HFFc6 (cell line): ENCODE results near the gene TMEM127. TPM values are rescaled to one million over a fixed set of nuclear protein-coding genes. Genes with fewer than 3 reads are reported as not detected.

Experiments
- DNase-seq: peaks from one replicate; pipeline ENCODE4 v3.0.0-alpha.2; 2018
- H3K27ac Mint-ChIP-seq: 2 replicates; pipeline ENCODE4 v1.8.0; 2020; ENCODE audit warnings: mild to moderate bottlenecking, mixed read lengths
- H3K27me3 Mint-ChIP-seq: 2 replicates; pipeline ENCODE4 v1.8.0; 2021; ENCODE audit warnings: mild to moderate bottlenecking, moderate library complexity, mixed read lengths; ENCODE audit not compliant: insufficient read depth
- H3K36me3 Mint-ChIP-seq: 2 replicates; pipeline ENCODE4 v1.8.0; 2021; ENCODE audit warnings: low read depth, mixed read lengths
- H3K4me1 Mint-ChIP-seq: 2 replicates; pipeline ENCODE4 v1.8.0; 2020; ENCODE audit warnings: low read depth, mixed read lengths
- H3K4me3 Mint-ChIP-seq: 2 replicates; pipeline ENCODE4 v1.8.0; 2020; ENCODE audit warnings: mild to moderate bottlenecking, moderate library complexity, mixed read lengths
- H3K9me3 Mint-ChIP-seq: 2 replicates; pipeline ENCODE4 v1.8.0; 2020; ENCODE audit warnings: mild to moderate bottlenecking, mixed read lengths
- CTCF ChIP-seq: fragments of 200-600 bp; sonication (generic); IDR thresholded peaks from 2 replicates; pipeline ENCODE4 v1.5.0; 2021; ENCODE audit warnings: antibody characterized with exemption, mild to moderate bottlenecking
- total RNA-seq, 6 experiments: library from RNA; stranded (reverse); fragmentation: NEBNext Ultra II Directional; extraction: Animal tissue kit (Norgen Biotek cat#: 25700); gene quantifications; 2 replicates in 1 of 6; 3 replicates in 5 of 6; pipeline ENCODE4 v1.2.3, GENCODE V29; 2021

Gene TMEM127
- total RNA-seq, 6 experiments from 2014 or later = 57.6 to 84.6 (median 71.1) TPM

GRCh38 chr2:96267159-96267971 lies 1.6 kb upstream of the TMEM127 start:
- H3K27me3 Mint-ChIP-seq = peaks cover 2% of the 10 kb centered on the region; the same call in 1 of the 2 replicates
- peaks cover 37% of the 10 kb centered on the region for H3K4me1 Mint-ChIP-seq
- H3K4me3 Mint-ChIP-seq = peak overlapping the region; percentile 99
- peak overlapping the region; percentile 45 for H3K27ac Mint-ChIP-seq
- peak; percentile 71 for TF ChIP-seq CTCF
- H3K9me3 Mint-ChIP-seq = no peaks in the 10 kb centered on the region
- peak; percentile 32 for DNase-seq
- H3K36me3 Mint-ChIP-seq = peaks cover 30% of the 10 kb centered on the region

DNA sequence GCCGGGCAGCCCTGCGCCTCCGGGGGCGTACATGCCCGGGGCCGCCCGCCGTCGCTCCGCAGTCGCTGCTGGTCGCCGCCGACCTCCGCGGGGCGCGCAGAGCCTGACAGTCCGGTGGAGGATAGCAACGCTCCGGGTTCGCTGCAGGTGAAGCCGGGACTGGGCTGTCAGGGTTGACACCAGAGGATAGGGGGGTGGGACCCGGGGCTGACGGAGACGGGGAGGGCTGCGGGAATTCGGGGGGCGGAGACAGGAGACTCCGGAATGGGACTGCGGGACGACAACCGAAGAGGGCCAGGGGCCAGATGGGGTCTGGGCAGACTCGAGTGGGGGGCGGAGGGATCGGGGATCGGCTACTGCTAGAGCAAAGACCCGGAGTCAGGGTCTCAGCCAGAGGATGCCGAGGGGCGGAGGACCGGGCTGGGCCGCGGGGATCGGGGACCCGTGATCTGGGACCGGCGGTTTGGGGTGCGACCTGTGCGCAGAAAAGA lies 403 bp downstream of the TMEM127 start:
- H3K4me1 Mint-ChIP-seq = peaks cover 55% of the 10 kb centered on the region
- H3K27ac Mint-ChIP-seq = peak overlapping the region; percentile 55
- peak overlapping the region; percentile 99 for H3K4me3 Mint-ChIP-seq
- H3K9me3 Mint-ChIP-seq = no peaks in the 10 kb centered on the region
- no peak for TF ChIP-seq CTCF
- H3K27me3 Mint-ChIP-seq = peaks cover 5% of the 10 kb centered on the region
- H3K36me3 Mint-ChIP-seq = peaks cover 24% of the 10 kb centered on the region
- no peak for DNase-seq

GRCh38 chr2:96264656-96265348 lies 995 bp downstream of the TMEM127 start:
- TF ChIP-seq CTCF = peak; percentile 79
- H3K27ac Mint-ChIP-seq = peak overlapping the region; percentile 55
- peaks cover 5% of the 10 kb centered on the region for H3K27me3 Mint-ChIP-seq
- DNase-seq = peak; percentile 42
- peaks cover 61% of the 10 kb centered on the region for H3K4me1 Mint-ChIP-seq
- H3K9me3 Mint-ChIP-seq = no peaks in the 10 kb centered on the region
- peaks cover 24% of the 10 kb centered on the region for H3K36me3 Mint-ChIP-seq
- H3K4me3 Mint-ChIP-seq = peak overlapping the region; percentile 99

- peaks cover 68% of the 10 kb centered on the region for H3K4me1 Mint-ChIP-seq
- H3K27ac Mint-ChIP-seq = no peak overlapping the region
- DNase-seq = no peak
These were observed 1.7 kb downstream of the TMEM127 start for GRCh38 chr2:96264086-96264485.

More at GRCh38 chr2:96264086-96264485, 1.7 kb downstream of the TMEM127 start:
- Mint-ChIP-seq H3K9me3 (no peaks in the 10 kb centered on the region), H3K36me3 (peaks cover 24% of the 10 kb centered on the region), H3K4me3 (peak overlapping the region; percentile 99), H3K27me3 (peaks cover 5% of the 10 kb centered on the region)
- TF ChIP-seq CTCF = no peak
